NOMO-1 treated with DMSO at 0.1 percent for 48 hours (cell line): Measurements from ENCODE around the gene NCSTN.

ENCODE experiments used
- DNase-seq: peaks from one replicate; lab custom pipeline; 2025; ENCODE audit not compliant: unreplicated experiment; lab: John Stamatoyannopoulos, UW

The NCSTN gene

DNA sequence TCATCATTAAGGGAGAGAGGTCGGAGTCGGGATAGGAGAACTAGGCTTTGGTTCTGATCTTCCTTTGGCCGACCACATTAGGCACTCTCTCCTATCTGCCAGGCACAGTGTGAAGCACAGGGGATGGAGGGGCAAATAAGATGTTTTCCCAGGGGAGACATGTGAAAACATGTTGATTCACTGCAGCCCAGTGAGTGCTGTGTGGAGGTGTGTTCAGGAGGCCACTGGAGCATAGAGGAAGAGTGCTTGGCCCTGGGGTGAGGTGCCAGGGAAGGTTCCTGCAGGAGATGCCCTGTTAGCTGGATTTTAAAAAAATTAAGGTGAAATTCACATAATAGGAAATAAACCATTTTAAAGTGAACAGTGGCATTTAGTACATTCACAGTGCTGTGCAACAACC, 60.9 kb downstream of the NCSTN start:
- DNase-seq = no peak

DNA sequence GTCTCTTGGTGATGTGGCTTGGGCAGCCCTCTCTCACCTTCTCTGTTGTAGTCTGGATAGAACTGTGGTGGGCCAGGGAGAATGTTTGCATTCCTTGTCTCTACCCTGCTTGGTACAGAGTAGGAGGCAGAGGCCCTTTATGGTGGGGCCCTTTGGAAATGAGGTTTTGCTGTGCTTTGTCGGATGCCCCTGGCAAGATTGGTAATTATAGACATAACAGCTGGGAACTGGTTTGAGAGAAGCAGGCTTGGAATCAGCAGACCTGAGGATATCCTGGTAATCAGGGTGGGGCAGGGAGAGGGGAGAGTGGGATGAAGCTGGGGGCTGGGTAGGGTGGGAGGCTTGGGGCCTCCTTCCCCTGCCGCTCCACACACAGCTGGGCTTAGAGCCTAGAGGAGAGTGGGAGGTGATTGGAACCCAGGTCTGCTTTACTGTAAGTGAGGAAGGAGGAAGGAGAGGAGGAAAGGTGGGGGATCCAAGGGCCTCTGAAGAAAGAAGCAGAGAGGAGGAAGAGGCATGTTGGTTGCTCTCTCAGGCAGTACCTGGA, 62.2 kb downstream of the NCSTN start:
- no peak for DNase-seq

DNA sequence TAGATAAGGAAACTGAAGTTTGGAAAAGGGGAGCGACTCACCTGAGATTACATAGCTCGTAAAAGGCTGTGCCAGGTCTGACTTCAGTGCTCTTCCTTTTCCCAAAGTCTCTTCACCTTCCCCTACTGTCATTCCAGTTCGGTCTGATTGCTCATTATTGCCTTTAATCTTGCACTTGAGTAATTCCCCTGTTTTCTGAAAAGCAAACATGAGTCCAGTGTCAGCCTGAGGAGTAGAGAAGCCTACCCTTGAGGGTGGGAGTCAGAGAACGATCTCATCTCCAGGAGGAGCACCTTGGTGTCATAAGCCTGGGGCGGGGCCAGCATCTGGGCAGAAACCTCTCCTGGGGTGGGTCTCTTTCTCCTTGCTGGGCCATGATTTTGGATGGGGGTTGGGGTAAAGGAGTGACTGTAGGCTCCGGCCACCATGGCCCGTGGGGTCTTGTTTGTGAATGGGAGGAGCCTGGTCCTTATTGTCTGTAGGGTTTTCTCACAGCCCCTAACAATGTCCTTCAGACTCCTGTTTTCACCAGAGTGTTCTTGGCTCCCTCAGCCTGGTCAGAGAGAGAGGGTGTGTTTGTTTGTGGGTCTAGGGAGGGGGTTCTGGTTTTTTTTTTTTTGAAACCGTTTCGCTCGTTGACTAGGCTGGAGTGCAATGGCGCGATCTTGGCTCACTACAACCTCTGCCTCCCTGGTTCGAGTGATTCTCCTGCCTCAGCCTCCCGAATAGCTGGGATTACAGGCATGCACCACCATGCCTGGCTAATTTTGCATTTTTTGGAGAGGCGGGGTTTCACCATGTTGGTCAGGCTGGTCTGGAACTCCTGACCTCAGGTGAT, 63.2 kb downstream of the NCSTN start:
- DNase-seq = no peak

DNA sequence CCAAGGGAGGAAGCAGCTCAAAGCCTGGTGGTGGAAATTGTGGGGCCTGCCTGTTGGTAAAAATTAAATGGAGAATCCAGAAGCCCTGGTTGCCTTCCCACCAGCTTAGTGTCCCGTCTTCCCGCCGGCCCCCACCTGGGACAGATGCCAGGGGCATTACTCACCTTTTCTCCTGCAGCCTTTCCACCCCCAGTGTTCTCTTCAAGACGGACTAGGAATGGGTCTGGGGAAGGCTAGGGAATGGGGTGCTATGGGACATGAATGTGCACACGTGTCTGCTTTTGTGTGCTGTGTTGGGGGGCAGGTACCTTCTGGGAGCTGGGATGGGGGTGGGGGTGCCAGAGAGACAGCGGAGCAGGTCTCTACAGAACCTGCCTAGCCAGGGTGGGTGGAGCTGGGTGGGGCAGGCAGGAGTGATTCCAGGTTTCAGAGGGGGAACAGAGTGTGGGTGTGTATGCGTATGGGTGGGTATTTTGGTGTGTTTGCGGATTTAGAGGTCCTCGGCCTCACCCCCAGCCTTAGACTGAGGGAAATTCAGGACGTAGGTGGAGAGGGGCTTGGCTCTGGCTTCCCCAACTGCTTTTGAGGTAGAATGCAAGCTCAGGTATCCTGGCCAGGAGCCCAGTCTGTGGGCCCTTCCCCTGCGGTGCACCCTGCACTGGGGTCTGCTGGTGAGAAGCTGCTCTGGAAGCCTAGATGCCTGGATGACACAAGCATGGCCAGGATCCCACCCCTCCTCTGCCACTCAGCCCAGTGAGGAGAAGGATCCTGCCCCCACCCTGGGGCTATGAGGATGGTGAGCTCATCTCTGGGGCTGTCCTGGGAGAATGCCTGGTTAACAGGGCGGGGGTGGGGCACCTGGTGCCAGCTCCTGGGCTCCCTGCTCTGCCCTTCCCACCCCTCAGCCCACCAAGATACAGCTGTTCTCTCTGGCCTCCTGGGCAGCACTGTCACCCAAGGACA, 64.9 kb downstream of the NCSTN start:
- DNase-seq = no peak
